Activated naive CD4-positive, alpha-beta T cell treated with anti-CD3 and anti-CD28 coated beads, Interleukin-2, amount 10 ng/mL, durations not matched to agents 7 days and 5 days (primary cell): Measurements from ENCODE around the gene WWOX.
A peak's percentile ranks its signal among the peaks of the same experiment; 100 is the strongest.
"Not testable (repeated sequence)": the region's sequence is repeated elsewhere in the genome, so short reads cannot be mapped to it uniquely, and the experiment has no call there.

Experiments
- CTCF ChIA-PET: fragments of 350-600 bp; sonication (Branson Sonifier 250); formaldehyde crosslinking; loops from one replicate; lab custom pipeline; 2021; ENCODE audit warnings: antibody characterized with exemption; lab: Charles Lee
- DNase-seq: peaks from one replicate; pipeline ENCODE4 v3.0.0-alpha.2; 2020
- H3K27ac Mint-ChIP-seq: one replicate; pipeline ENCODE4 v1.8.0; 2021; ENCODE audit warnings: mild to moderate bottlenecking, moderate library complexity, mixed read lengths
- H3K27me3 Mint-ChIP-seq: one replicate; pipeline ENCODE4 v1.8.0; 2021; ENCODE audit warnings: mild to moderate bottlenecking, mixed read lengths
- H3K36me3 Mint-ChIP-seq: one replicate; pipeline ENCODE4 v1.8.0; 2021; ENCODE audit warnings: mixed read lengths
- H3K4me1 Mint-ChIP-seq: one replicate; pipeline ENCODE4 v1.8.0; 2021; ENCODE audit warnings: mixed read lengths
- H3K4me3 Mint-ChIP-seq: one replicate; pipeline ENCODE4 v1.8.0; 2021; ENCODE audit warnings: mild to moderate bottlenecking, moderate library complexity, mixed read lengths
- H3K9me3 Mint-ChIP-seq: one replicate; pipeline ENCODE4 v1.8.0; 2021; ENCODE audit warnings: mixed read lengths

The WWOX gene

DNA sequence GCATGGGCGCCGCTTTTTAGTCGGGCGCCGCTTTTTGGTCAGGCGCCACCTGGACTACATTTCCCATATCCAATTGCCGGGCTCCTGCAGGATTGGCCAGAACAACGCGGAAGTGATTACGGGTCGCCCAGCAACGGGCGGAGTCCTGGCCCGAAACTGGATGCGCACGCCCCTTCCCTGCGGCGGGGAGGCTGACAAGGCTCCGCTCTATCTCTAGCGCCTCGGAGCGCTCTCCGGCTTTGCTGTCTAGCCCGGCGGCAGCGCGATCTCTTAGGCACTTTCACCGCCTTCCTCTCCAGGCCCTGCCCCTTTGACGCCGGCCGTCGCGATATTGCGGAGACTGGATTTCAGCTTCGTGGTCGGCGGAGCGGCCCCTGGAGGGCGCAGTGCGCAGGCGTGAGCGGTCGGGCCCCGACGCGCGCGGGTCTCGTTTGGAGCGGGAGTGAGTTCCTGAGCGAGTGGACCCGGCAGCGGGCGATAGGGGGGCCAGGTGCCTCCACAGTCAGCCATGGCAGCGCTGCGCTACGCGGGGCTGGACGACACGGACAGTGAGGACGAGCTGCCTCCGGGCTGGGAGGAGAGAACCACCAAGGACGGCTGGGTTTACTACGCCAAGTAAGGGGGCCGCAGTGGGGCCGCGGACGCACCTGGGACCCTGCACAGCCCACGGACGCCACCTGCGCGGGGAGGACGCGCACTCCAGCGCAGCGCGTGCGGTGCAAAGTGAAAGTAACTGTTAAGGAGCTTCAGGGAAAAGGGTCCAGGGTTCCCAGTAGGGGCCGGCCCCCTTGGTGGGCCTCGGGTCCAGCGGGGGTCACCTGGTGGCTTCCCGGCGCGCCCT is at the start of gene WWOX:
TSS of gene WWOX (plus strand) at position 384 of the 841 bp plus-strand sequence.
- H3K9me3 Mint-ChIP-seq: no peaks in the 10 kb centered on the region
- CTCF ChIA-PET: interaction anchor here (1.2 to 1.7 kb wide), 7 partner anchors 11 to 144 kb away, joined by 3 to 7 read pairs (median 3); no protein-coding TSS in a partner anchor
- H3K4me1 Mint-ChIP-seq: peaks cover 27% of the 10 kb centered on the region
- peak; percentile 98 for DNase-seq
- H3K36me3 Mint-ChIP-seq: no peaks in the 10 kb centered on the region
- H3K27me3 Mint-ChIP-seq: peaks cover 11% of the 10 kb centered on the region
- H3K4me3 Mint-ChIP-seq: peak within 1 kb of the TSS; percentile 87
- peak within 1 kb of the TSS; percentile 95 for H3K27ac Mint-ChIP-seq

GRCh38 chr16:78050734-78051400 is 48.6 kb upstream of the WWOX start:
- H3K36me3 Mint-ChIP-seq: no peaks in the 10 kb centered on the region
- H3K27me3 Mint-ChIP-seq: peaks cover 11% of the 10 kb centered on the region
- no peaks in the 10 kb centered on the region for H3K4me1 Mint-ChIP-seq
- no peak for DNase-seq
- CTCF ChIA-PET: interaction anchor here (1.1 kb wide), 1 partner anchor 13 kb away, joined by 3 read pairs; no protein-coding TSS in a partner anchor
- no peaks in the 10 kb centered on the region for H3K9me3 Mint-ChIP-seq
- H3K4me3 Mint-ChIP-seq: no peak overlapping the region
- no peak overlapping the region for H3K27ac Mint-ChIP-seq

DNA sequence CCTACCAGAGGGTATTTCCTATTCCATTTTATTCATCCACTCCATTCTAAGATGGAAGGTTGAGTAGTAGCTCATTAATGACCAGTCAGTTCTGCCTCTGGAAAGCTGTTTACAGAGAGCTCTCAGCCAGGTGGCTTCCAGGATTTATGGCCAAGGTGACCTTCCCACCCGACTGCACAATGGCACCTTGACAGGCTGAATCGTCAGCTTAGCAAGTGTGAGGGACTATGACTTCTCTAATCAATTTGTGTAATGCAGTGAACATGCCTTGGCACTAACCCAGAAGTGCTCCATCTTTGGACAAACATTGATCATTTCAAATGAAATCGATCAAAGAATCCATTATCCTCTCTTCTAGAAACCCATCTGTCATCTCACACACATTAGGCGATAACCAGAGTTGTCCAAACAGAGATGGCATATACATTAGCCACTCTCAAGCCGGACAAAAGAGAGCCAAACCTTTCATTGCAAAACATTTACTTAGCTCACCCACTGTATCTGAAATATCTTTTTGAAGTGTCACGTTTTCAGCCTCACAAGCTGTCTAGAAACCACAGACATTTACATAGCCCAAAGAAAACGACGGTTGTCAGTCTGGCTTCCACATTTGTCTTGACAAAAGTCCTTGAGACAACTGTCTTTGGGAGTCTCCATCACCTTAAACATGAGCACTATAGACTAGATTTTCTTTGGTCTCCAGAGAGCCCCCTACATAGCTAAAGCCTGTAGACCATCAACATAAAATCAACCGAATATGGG is 41.5 kb upstream of the WWOX start:
- CTCF ChIA-PET: no interaction called here
- H3K4me3 Mint-ChIP-seq: no peak overlapping the region
- no peak for DNase-seq
- H3K9me3 Mint-ChIP-seq: no peaks in the 10 kb centered on the region
- peaks cover 5% of the 10 kb centered on the region for H3K27me3 Mint-ChIP-seq
- H3K27ac Mint-ChIP-seq: no peak overlapping the region
- no peaks in the 10 kb centered on the region for H3K36me3 Mint-ChIP-seq
- no peaks in the 10 kb centered on the region for H3K4me1 Mint-ChIP-seq

DNA sequence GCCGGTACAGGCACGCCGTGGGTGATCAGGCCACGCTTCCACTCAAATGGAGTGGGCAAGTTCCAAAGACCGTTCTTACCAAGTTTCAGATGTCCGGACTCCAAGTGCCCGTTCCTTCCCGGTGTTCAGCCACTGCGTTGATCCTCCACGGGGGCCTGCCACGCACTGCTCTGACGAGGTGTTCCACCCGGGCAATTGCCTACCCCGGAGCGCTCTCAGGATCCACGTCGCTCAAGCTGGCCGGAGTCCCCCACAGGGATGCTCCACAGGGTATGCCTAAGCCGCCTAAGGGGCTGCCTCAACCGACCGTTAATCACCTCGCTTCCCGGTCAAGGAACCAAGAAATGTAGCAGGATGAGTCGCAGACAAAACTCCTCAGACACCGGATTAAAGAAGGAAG is 39.6 kb upstream of the WWOX start:
- not testable (repeated sequence) for H3K4me1 Mint-ChIP-seq, H3K27ac Mint-ChIP-seq, H3K27me3 Mint-ChIP-seq, H3K9me3 Mint-ChIP-seq, DNase-seq, H3K4me3 Mint-ChIP-seq, H3K36me3 Mint-ChIP-seq
- CTCF ChIA-PET: interaction anchor here (0.8 kb wide), 1 partner anchor 34 kb away, joined by 3 read pairs; no protein-coding TSS in a partner anchor

DNA sequence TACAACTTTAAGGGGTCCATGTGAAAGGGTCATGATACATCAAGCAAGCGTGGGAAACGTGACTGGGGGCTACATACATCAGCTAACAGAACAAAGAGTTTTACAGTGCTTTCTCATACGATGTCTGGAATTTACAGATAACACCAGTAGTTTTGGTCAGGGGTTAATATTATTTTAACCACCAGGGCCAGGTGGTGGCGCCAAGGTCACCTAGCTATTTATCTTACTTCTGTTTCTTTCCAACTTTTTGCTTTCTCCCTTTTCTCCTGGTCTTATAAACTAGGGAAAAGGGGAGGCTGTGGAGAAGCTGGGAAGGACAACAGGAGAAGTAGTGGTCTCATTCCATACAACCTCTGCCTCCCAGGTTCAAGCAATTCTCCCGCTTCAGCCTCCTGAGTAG is 39.2 kb upstream of the WWOX start:
- no peaks in the 10 kb centered on the region for H3K4me1 Mint-ChIP-seq
- peaks cover 5% of the 10 kb centered on the region for H3K27me3 Mint-ChIP-seq
- H3K36me3 Mint-ChIP-seq: no peaks in the 10 kb centered on the region
- H3K4me3 Mint-ChIP-seq: no peak overlapping the region
- CTCF ChIA-PET: interaction anchor here (0.8 kb wide), 1 partner anchor 34 kb away, joined by 3 read pairs; no protein-coding TSS in a partner anchor
- H3K9me3 Mint-ChIP-seq: no peaks in the 10 kb centered on the region
- no peak overlapping the region for H3K27ac Mint-ChIP-seq
- no peak for DNase-seq

- no peaks in the 10 kb centered on the region for H3K9me3 Mint-ChIP-seq
- H3K27ac Mint-ChIP-seq: no peak overlapping the region
- H3K36me3 Mint-ChIP-seq: no peaks in the 10 kb centered on the region
- no peak for DNase-seq
- H3K4me1 Mint-ChIP-seq: no peaks in the 10 kb centered on the region
- H3K27me3 Mint-ChIP-seq: peaks cover 5% of the 10 kb centered on the region
- CTCF ChIA-PET: interaction anchor here (0.8 kb wide), 1 partner anchor 33 kb away, joined by 3 read pairs; no protein-coding TSS in a partner anchor
- H3K4me3 Mint-ChIP-seq: no peak overlapping the region
Observed at GRCh38 chr16:78060809-78061208, 38.6 kb upstream of the WWOX start.

GRCh38 chr16:78065319-78065718 is 34.1 kb upstream of the WWOX start:
- CTCF ChIA-PET: no interaction called here
- no peak for DNase-seq
- Mint-ChIP-seq H3K27ac (no peak overlapping the region), H3K36me3 (no peaks in the 10 kb centered on the region), H3K27me3 (peaks cover 4% of the 10 kb centered on the region), H3K4me3 (no peak overlapping the region), H3K9me3 (no peaks in the 10 kb centered on the region), H3K4me1 (no peaks in the 10 kb centered on the region)

DNA sequence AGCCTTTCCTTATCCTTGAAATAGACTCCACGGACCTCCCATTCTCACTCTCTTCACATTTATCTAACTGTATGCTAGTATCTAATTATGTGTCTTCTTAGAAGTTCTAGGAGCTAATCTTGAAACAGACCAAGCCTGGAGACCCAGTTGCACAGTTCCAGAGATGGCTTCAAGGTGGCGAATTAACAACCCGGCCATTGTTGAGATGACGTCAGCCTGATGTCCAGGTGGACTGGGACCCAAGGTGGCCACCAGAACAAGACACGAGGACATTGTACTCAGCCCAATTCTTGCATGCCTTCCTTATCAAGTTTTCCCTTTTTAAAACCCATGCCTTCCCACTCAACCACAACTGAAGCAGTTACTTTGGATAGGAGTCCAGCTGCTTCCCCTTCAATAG is 29.5 kb upstream of the WWOX start:
- Mint-ChIP-seq H3K4me1 (no peaks in the 10 kb centered on the region), H3K9me3 (no peaks in the 10 kb centered on the region), H3K36me3 (no peaks in the 10 kb centered on the region), H3K4me3 (no peak overlapping the region), H3K27ac (no peak overlapping the region), H3K27me3 (peaks cover 20% of the 10 kb centered on the region)
- DNase-seq: no peak
- CTCF ChIA-PET: no interaction called here

DNA sequence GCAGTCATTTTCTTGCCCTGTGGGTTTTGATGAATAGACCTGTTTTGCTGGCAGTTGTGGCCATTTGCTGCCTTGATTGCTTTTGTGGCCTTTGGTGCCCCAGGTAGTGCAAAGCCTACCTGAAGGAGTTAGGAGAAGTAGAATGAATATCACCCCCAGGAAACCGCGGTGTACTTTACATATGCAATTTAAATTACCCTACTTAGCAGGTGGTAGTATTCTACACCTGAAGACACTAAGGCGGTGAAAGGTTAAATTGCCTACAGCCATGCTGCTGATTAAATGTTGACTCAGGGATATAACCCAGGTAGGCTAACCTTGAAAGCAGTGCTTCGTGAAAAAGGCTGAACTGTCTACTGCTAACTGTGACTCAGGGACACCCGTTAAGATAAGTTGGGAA is 27.2 kb upstream of the WWOX start:
- Mint-ChIP-seq H3K4me3 (no peak overlapping the region), H3K4me1 (no peaks in the 10 kb centered on the region)

GRCh38 chr16:78075800-78076199 is 23.7 kb upstream of the WWOX start:
- CTCF ChIA-PET: no interaction called here
- no peak for DNase-seq
- Mint-ChIP-seq H3K9me3 (no peaks in the 10 kb centered on the region), H3K4me3 (no peak overlapping the region), H3K27me3 (peaks cover 16% of the 10 kb centered on the region), H3K4me1 (no peaks in the 10 kb centered on the region), H3K27ac (no peak overlapping the region), H3K36me3 (no peaks in the 10 kb centered on the region)

More for the DNA sequence above, 27.2 kb upstream of the WWOX start:
- Mint-ChIP-seq H3K27me3 (peaks cover 20% of the 10 kb centered on the region), H3K36me3 (no peaks in the 10 kb centered on the region), H3K27ac (no peak overlapping the region), H3K9me3 (no peaks in the 10 kb centered on the region)
- CTCF ChIA-PET: interaction anchor here (0.6 kb wide), 1 partner anchor 90 kb away, joined by 3 read pairs; no protein-coding TSS in a partner anchor
- no peak for DNase-seq

GRCh38 chr16:78081341-78081740 is 18.1 kb upstream of the WWOX start:
- H3K36me3 Mint-ChIP-seq: no peaks in the 10 kb centered on the region
- CTCF ChIA-PET: no interaction called here
- no peak overlapping the region for H3K4me3 Mint-ChIP-seq
- peaks cover 3% of the 10 kb centered on the region for H3K27me3 Mint-ChIP-seq
- no peaks in the 10 kb centered on the region for H3K9me3 Mint-ChIP-seq
- no peak for DNase-seq
- H3K4me1 Mint-ChIP-seq: no peaks in the 10 kb centered on the region
- H3K27ac Mint-ChIP-seq: no peak overlapping the region

DNA sequence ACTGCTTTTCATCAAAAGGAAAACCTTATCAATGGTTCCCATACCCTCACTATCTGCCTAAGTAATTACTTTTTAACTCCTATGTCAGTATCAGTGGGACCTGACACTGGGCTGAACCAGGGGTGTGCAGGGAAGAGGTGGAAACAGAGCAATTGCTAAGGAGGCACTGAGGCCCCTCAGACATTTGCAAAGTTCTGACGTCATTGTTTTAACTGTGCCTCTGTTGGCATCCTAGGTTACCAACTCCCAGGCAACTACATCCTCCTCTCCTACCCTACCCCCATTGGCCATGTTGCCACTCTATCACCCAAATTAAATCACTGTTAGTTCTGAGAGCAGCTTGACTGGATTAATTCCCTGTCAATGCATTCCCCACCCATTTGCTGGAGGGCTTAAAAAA is 8.0 kb upstream of the WWOX start:
- CTCF ChIA-PET: no interaction called here
- H3K9me3 Mint-ChIP-seq: no peaks in the 10 kb centered on the region
- H3K27me3 Mint-ChIP-seq: peaks cover 18% of the 10 kb centered on the region
- H3K36me3 Mint-ChIP-seq: no peaks in the 10 kb centered on the region
- no peak for DNase-seq
- H3K4me1 Mint-ChIP-seq: no peaks in the 10 kb centered on the region
- H3K27ac Mint-ChIP-seq: no peak overlapping the region
- H3K4me3 Mint-ChIP-seq: no peak overlapping the region

DNA sequence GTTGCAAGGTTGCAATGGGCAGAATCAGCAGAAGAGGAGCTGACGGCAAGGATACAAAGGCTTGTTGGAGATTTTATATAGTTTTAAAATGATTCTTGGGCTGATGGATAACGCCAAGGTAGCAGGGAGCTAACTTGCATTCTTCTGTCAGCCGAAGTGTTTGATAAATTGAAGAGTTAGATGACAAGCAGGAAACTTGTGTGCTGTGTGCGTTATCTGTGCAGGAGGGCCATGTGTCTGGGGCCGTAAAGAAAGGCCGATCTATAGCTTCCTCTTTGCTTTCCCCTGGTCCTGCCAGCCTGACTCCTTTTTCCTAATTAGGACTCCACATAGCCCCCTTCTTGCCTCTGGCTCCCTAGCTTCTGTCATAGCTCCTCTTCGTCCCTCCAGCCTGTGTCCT is 6.7 kb upstream of the WWOX start:
- Mint-ChIP-seq H3K4me1 (no peaks in the 10 kb centered on the region), H3K9me3 (no peaks in the 10 kb centered on the region), H3K27ac (no peak overlapping the region), H3K4me3 (no peak overlapping the region), H3K36me3 (no peaks in the 10 kb centered on the region), H3K27me3 (peaks cover 18% of the 10 kb centered on the region)
- CTCF ChIA-PET: no interaction called here
- DNase-seq: no peak

DNA sequence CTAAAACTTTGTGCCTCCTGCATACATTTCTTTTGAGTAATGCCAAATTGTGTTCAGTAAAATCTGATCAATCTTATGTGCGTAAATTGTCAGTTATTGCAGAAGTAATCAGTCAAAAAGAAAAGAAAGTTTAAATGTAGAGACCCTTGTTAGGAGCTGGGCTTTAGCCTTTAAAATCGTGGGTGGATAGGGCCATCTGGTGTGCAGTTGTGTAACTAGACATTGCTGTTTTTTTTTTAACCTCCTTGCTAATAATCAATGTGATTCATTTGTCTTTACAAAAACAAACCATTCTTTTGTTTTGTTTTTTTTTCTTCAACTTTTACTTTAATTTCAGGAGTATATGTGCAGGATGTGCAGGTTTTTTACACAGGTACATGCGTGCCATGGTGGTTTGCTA is 5.3 kb upstream of the WWOX start:
- Mint-ChIP-seq H3K9me3 (no peaks in the 10 kb centered on the region), H3K27me3 (peaks cover 19% of the 10 kb centered on the region), H3K4me1 (peaks cover 7% of the 10 kb centered on the region), H3K36me3 (no peaks in the 10 kb centered on the region), H3K27ac (no peak overlapping the region), H3K4me3 (no peak overlapping the region)
- no peak for DNase-seq
- CTCF ChIA-PET: interaction anchor here (0.6 to 1.1 kb wide), 2 partner anchors 34 to 91 kb away, joined by 3 read pairs; no protein-coding TSS in a partner anchor
